Smooth muscle cell (in vitro differentiated cells): ENCODE results near the gene BCKDK. TPM values are rescaled to one million over a fixed set of nuclear protein-coding genes. Genes with fewer than 3 reads are reported as not detected.

Experiments used
- DNase-seq: peaks from one replicate; lab custom pipeline; 2025; ENCODE audit not compliant: unreplicated experiment; lab: John Stamatoyannopoulos, UW
- H2AFZ ChIP-seq: fragments of 200-600 bp; sonication (generic); 2 replicates; pipeline ENCODE4 v1.6.0; 2016; ENCODE audit warnings: antibody characterized with exemption, low read depth, mild to moderate bottlenecking
- H3F3A ChIP-seq: fragments of 200-600 bp; sonication (generic); 2 replicates; pipeline ENCODE4 v1.6.0; 2017; ENCODE audit warnings: antibody characterized with exemption, low read depth
- H3K27ac ChIP-seq: fragments of 200-600 bp; sonication (generic); 2 replicates; pipeline ENCODE4 v1.5.1; 2016; ENCODE audit warnings: low read depth, mild to moderate bottlenecking
- H3K27me3 ChIP-seq: fragments of 200-600 bp; sonication (generic); 2 replicates; pipeline ENCODE4 v1.6.1; 2016; ENCODE audit warnings: low read depth, mild to moderate bottlenecking
- H3K36me3 ChIP-seq: fragments of 200-600 bp; sonication (generic); 2 replicates; pipeline ENCODE4 v1.5.1; 2016; ENCODE audit warnings: low read depth
- H3K4me1 ChIP-seq: fragments of 200-600 bp; sonication (generic); 2 replicates; pipeline ENCODE4 v1.5.1; 2016; ENCODE audit warnings: low read depth
- H3K4me2 ChIP-seq: fragments of 200-600 bp; sonication (generic); 2 replicates; pipeline ENCODE4 v1.6.0; 2016; ENCODE audit warnings: mild to moderate bottlenecking
- H3K4me3 ChIP-seq: fragments of 200-600 bp; sonication (generic); 2 replicates; pipeline ENCODE4 v1.5.1; 2016; ENCODE audit warnings: mild to moderate bottlenecking
- H3K79me2 ChIP-seq: fragments of 200-600 bp; sonication (generic); 2 replicates; pipeline ENCODE4 v1.6.0; 2016; ENCODE audit warnings: low read depth, mild to moderate bottlenecking
- H3K9ac ChIP-seq: fragments of 200-600 bp; sonication (generic); 2 replicates; pipeline ENCODE4 v1.6.0; 2016; ENCODE audit warnings: low read depth
- H3K9me3 ChIP-seq: fragments of 200-600 bp; sonication (generic); replicated peaks from 2 replicates; pipeline ENCODE4 v1.5.1; 2016; ENCODE audit warnings: low read depth
- H4K20me1 ChIP-seq: fragments of 200-600 bp; sonication (generic); 2 replicates; pipeline ENCODE4 v1.6.0; 2016; ENCODE audit warnings: low read depth
- WGBS: methylation state at CpG from one replicate; pipeline ENCODE4 v1.1.7; 2016; ENCODE audit warnings: low lambda C conversion rate; 5-methylcytosine and 5-hydroxymethylcytosine counted together
- polyA plus RNA-seq: library from polyadenylated mRNA; unstranded; fragments of >200 nt; fragmentation: Nextera tagmentation; extraction: Ambion mirVana; gene quantifications from 2 replicates; pipeline ENCODE4 v1.2.1, GENCODE V29; 2016
- total RNA-seq: library from RNA; depleted of rRNA; stranded (reverse); fragments of >200 nt; gene quantifications from 2 replicates; pipeline ENCODE4 v1.2.3, GENCODE V29; 2014
- TF ChIP-seq, protein P1 (sequence below): fragments of 200-600 bp; sonication (generic); IDR thresholded peaks from 2 replicates; pipeline ENCODE4 v1.5.1; 2017; ENCODE audit warnings: borderline replicate concordance, mild to moderate bottlenecking, antibody characterized with exemption; ENCODE audit not compliant: insufficient read depth, poor library complexity, severe bottlenecking

BCKDK gene
- total and polyA plus RNA-seq, 2 experiments from 2014 or later, result 40.5 to 82.6 TPM

DNA sequence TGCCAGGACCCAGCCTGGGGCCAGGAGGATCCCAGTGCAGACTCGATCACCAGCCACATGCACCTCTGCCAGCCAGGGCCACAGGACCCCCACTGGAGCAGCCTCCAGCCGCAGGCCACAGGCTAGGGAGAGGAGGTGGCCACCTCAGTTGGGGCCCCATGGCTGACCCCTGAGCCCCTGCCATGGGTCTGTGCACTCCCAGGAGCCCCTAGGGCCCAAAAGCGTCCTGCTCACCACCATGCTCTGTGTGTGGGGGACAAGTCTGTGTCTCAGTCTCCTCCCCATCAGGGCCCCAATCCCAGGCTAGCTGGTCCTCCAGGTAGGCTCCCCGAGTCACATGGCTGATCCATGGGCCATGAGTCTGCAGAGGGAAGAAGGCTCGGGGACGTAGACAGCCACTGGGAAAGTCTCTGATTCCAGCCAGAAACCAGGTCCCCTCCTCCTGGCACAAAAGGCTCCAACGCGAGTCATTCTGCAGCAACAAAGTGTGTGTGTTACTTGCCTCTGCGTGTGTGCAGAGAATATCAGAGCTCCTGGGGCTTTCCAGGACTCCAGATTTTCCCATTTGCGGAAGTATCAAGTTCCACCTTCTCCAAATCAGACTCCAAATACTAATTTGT lies 33.4 kb downstream of the BCKDK start:
- DNase-seq, result no peak
- H3K36me3 ChIP-seq, result no peaks in the 10 kb centered on the region
- no peaks in the 10 kb centered on the region for H4K20me1 ChIP-seq
- H3F3A ChIP-seq, result no peaks in the 10 kb centered on the region
- 37% methylated on average over 10 of the region's 10 CpGs for WGBS
- peak overlapping the region; percentile 1 for H3K9ac ChIP-seq
- H3K4me2 ChIP-seq, result peak overlapping the region; percentile 80
- H2AFZ ChIP-seq, result peak overlapping the region; percentile 76
- H3K9me3 ChIP-seq, result no peaks in the 10 kb centered on the region
- TF ChIP-seq, protein P1, sequence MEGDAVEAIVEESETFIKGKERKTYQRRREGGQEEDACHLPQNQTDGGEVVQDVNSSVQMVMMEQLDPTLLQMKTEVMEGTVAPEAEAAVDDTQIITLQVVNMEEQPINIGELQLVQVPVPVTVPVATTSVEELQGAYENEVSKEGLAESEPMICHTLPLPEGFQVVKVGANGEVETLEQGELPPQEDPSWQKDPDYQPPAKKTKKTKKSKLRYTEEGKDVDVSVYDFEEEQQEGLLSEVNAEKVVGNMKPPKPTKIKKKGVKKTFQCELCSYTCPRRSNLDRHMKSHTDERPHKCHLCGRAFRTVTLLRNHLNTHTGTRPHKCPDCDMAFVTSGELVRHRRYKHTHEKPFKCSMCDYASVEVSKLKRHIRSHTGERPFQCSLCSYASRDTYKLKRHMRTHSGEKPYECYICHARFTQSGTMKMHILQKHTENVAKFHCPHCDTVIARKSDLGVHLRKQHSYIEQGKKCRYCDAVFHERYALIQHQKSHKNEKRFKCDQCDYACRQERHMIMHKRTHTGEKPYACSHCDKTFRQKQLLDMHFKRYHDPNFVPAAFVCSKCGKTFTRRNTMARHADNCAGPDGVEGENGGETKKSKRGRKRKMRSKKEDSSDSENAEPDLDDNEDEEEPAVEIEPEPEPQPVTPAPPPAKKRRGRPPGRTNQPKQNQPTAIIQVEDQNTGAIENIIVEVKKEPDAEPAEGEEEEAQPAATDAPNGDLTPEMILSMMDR, result no peak
- H3K27ac ChIP-seq, result peak overlapping the region; percentile 64
- H3K27me3 ChIP-seq, result peaks cover 2% of the 10 kb centered on the region
- no peaks in the 10 kb centered on the region for H3K79me2 ChIP-seq
- peak overlapping the region; percentile 43 for H3K4me3 ChIP-seq
- peaks cover 9% of the 10 kb centered on the region for H3K4me1 ChIP-seq

DNA sequence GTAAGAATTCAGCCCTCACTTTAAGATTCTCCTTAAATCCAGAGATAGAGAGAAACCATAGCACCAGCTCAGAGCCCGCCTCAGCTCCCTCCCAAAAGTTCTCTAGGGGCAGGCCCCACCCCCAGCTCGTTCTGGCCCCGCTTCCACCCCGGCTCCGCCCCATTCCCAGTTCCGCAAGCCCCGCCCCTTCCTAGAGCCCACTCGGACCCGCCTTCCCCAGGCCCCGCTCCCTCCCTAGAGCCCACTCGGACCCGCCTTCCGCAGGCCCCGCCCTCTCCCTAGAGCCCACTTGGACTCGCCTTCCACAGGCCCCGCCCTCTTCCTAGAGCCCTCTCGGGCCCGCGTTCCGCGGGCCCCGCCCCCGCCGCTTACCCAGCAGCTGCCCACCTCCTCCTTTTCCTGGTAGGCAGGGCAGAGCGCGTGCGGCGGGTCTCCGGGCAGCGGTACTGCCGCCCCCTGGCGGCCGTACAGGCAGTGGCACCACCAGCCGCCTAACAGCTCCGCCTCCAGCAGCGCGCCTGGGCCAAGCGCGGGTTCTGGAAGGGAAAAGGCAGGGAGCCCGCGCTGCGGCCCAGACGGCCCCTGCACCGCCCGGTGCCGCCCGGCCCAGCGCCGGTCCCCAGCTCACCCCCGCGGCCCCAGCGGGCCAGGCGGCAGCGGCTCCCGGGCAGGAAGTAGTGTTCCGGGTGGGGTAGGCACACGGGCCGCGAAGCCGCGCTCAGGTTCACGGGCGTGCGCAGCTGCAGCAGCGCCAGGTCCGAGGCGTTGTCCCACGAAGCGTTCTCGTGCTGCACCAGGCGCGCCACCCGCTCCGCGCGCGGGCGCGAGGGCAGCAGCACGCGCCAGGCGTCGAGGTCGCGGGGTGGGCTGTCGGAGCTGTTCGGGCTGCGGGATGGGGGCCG lies 34.2 kb downstream of the BCKDK start:
- peak; percentile 99 for DNase-seq
- 13% methylated on average over 48 of the region's 89 CpGs for WGBS
- Histone ChIP-seq H3K27me3 (peaks cover 10% of the 10 kb centered on the region), H3K4me1 (peaks cover 9% of the 10 kb centered on the region), H3K9ac (peak overlapping the region; percentile 1), H3K4me3 (peak overlapping the region; percentile 53), H3K36me3 (no peaks in the 10 kb centered on the region), H3K9me3 (no peaks in the 10 kb centered on the region), H2AFZ (peak overlapping the region; percentile 95), H3K79me2 (no peaks in the 10 kb centered on the region), H4K20me1 (no peaks in the 10 kb centered on the region), H3K4me2 (peak overlapping the region; percentile 89), H3F3A (no peaks in the 10 kb centered on the region), H3K27ac (peak overlapping the region; percentile 64)
- TF ChIP-seq, protein P1, result peak; percentile 98

DNA sequence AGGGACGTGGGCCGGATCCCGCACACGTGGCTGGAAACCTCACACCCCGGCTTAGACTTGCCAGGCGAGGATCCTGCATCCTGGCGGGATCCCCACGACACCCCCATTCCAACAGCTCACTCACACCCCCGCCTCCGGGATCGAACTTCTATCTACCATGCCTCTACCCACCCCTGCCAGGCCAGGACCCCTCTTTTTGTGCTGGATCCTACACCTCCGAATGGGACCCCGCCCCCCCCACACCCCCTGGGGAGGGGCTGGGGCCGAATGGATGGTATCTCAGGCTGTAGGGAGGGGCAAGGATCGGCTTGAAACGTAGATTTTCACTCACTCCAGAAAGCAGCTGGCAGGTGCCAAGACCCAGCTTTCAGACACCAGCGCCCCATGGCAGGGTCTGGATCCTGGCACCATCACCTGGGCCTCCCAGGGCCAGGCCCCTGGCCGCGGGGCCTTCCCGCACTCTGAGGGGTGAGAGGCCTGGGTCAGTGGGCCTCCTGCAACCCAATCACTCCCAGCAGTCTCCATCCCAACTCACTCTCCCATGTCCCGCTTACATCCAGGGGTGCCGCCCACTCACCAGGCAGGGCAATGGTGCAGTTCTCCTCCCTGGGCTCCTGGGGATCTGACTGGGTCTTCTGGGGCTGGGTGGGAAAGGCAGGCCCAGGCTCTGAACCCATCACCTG lies 35.0 kb downstream of the BCKDK start:
- DNase-seq, result no peak
- Histone ChIP-seq H2AFZ (peak overlapping the region; percentile 95), H3K9ac (no peak overlapping the region), H3K27me3 (peaks cover 18% of the 10 kb centered on the region), H3K4me3 (peak overlapping the region; percentile 53), H3K27ac (no peak overlapping the region), H3F3A (no peaks in the 10 kb centered on the region), H3K9me3 (no peaks in the 10 kb centered on the region), H3K36me3 (no peaks in the 10 kb centered on the region), H4K20me1 (no peaks in the 10 kb centered on the region), H3K4me1 (peaks cover 9% of the 10 kb centered on the region), H3K4me2 (peak overlapping the region; percentile 89), H3K79me2 (no peaks in the 10 kb centered on the region)
- 89% methylated on average over 18 of the region's 22 CpGs for WGBS
- TF ChIP-seq, protein P1, result no peak
